ENCODE results near the gene SYCP2. TPM values are rescaled to one million over a fixed set of nuclear protein-coding genes. Genes with fewer than 3 reads are reported as not detected.

SYCP2 gene
- total RNA-seq, 4 donors from 2014 or later = 1.9 to 8.5 (median 5.9) TPM

DNA sequence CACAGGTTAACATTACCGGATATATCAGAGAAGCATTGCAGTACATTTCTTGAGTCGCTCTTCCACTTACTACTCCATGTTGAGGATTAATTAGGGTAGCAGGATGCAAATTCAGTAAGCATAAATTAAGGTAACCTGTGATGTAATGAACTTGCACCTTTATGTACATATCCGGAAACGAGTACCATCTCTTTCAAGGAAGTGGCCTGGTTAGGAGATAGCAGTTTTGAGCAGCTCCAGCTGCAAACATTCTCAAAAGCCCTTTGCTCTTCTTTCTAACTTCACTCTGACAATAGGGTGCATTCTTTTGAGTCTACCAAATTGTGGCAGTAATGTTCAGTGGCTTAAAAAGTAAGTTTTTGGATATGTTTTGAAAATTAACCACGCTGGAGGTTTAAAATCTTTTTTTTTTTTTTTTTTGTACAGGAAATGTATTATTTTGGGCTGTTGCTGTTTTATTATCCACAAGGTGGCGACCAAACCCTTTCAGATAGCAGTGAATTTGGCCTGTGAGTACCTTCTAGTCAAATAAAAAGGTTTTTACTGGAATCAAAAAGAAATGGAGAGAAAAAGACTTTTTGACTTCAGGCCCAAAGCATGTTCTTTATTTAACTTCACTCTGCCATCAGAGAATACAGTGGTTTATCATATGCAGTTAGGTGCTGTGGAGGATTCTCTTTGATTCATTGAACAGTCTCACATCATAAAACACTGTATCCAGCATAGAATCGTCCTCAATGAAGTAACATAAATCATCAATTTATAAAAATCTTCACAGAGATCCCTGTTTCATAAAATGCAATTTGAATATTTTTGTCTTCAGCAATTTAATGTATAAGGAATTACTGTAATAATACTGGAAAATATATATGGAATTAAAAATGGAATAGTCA is 15.6 kb upstream of the SYCP2 start:
- H3K27me3 ChIP-seq = no peaks in the 10 kb centered on the region
- 45 to 51% methylated on average over 7 of the region's 7 CpGs for WGBS, 2 donors
- no peaks in the 10 kb centered on the region for H3K9me3 ChIP-seq
- DNase-seq = peak; percentile 6 to 8
- H3K36me3 ChIP-seq = peaks cover 8 to 9% of the 10 kb centered on the region in 2 donors
- H3K27ac ChIP-seq = no peak overlapping the region
- no peak overlapping the region for H3K4me3 ChIP-seq (replicated peaks in 1 of 3)
- H3K4me1 ChIP-seq = no peaks in the 10 kb centered on the region
- intact Hi-C loops (cut with DNase I) = no loop called here
- TF ChIP-seq, protein P1, sequence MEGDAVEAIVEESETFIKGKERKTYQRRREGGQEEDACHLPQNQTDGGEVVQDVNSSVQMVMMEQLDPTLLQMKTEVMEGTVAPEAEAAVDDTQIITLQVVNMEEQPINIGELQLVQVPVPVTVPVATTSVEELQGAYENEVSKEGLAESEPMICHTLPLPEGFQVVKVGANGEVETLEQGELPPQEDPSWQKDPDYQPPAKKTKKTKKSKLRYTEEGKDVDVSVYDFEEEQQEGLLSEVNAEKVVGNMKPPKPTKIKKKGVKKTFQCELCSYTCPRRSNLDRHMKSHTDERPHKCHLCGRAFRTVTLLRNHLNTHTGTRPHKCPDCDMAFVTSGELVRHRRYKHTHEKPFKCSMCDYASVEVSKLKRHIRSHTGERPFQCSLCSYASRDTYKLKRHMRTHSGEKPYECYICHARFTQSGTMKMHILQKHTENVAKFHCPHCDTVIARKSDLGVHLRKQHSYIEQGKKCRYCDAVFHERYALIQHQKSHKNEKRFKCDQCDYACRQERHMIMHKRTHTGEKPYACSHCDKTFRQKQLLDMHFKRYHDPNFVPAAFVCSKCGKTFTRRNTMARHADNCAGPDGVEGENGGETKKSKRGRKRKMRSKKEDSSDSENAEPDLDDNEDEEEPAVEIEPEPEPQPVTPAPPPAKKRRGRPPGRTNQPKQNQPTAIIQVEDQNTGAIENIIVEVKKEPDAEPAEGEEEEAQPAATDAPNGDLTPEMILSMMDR (IDR thresholded peaks at IDR 0.05) = peak in 5 of 6 experiments; percentile 11 to 69 (median 44)
- no peak for TF ChIP-seq POLR2A (IDR thresholded peaks at IDR 0.05)

DNA sequence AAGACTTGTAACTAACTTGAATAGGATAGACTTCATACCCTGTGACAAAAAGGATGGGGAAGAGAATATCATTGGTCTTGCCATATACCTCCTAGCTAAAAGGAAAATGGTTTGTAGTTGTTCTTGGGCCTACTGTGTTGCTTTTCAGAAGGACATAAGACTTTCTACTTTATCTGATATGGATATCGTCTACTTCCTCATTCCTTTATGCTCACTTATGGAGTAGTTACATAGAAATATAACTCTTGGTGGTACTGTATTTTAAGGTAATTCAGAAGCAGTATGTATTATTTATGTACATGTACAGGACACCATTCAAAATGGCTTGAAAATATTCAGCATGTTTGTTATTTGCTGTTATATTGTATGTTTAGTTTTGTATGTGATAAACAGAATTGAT is 14.8 kb upstream of the SYCP2 start:
- Histone ChIP-seq H3K27ac (no peak overlapping the region), H3K4me1 (no peaks in the 10 kb centered on the region), H3K27me3 (no peaks in the 10 kb centered on the region), H3K4me3 (replicated peaks in 1 of 3) (no peak overlapping the region), H3K36me3 (peaks cover 13 to 15% of the 10 kb centered on the region in 2 donors), H3K9me3 (no peaks in the 10 kb centered on the region)
- WGBS, 2 donors = 75 to 81% methylated on average over 1 of the region's 1 CpG
- no peak for TF ChIP-seq POLR2A (IDR thresholded peaks at IDR 0.05)
- TF ChIP-seq, protein P1 (IDR thresholded peaks at IDR 0.05) = no peak
- DNase-seq = no peak
- intact Hi-C loops (cut with DNase I) = no loop called here

DNA sequence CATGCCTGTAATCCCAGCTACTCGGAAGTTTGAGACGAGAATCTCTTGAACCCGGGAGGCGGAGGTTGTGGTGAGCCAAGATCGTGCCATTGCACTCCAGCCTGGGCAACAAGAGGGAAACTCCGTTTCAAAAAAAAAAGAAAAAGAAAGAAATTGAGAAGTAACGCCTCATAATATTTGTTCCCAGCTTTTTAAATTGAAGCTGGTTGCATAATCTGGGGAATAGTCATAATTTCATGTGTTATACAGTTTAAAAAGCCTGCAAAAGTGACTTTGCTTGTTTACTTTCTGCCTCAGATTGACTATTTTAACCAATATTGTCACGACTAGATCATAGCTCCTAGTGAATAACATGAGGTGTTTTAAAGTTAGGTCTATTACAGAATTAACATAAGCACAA is 13.9 kb upstream of the SYCP2 start:
- H3K36me3 ChIP-seq = peaks cover 15 to 18% of the 10 kb centered on the region in 2 donors
- intact Hi-C loops (cut with DNase I) = no loop called here
- no peak for TF ChIP-seq POLR2A (IDR thresholded peaks at IDR 0.05)
- no peak overlapping the region for H3K4me3 ChIP-seq (replicated peaks in 1 of 3)
- no peak for DNase-seq
- H3K27me3 ChIP-seq = no peaks in the 10 kb centered on the region
- H3K9me3 ChIP-seq = no peaks in the 10 kb centered on the region
- no peak overlapping the region for H3K27ac ChIP-seq
- 86 to 96% methylated on average over 8 of the region's 8 CpGs for WGBS, 2 donors
- no peaks in the 10 kb centered on the region for H3K4me1 ChIP-seq

DNA sequence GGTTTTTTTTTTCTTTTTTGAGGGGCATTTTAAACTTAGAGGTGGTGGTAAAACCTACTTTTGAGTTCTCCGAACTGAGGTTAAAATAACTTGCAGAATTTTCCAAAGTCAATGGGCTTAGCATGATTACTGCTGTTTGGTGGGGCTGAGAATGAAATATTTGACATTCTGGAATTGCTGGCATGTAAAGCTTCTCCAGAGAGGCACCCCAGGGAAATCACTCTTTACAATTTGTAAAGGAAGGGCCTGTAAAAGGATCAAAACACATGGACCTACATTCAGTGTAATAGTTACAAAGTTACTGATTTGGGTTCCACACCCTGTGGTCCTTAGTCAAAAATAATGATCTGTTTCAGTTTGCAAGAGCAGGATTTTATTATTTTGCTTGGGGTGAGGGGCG is 12.3 kb upstream of the SYCP2 start:
- Histone ChIP-seq H3K4me1 (peaks cover 4 to 8% of the 10 kb centered on the region in 2 donors), H3K4me3 (replicated peaks in 1 of 3) (no peak overlapping the region), H3K27ac (no peak overlapping the region), H3K9me3 (no peaks in the 10 kb centered on the region), H3K27me3 (no peaks in the 10 kb centered on the region), H3K36me3 (peaks cover 15 to 18% of the 10 kb centered on the region in 2 donors)
- 84 to 93% methylated on average over 2 of the region's 2 CpGs for WGBS, 2 donors
- TF ChIP-seq, protein P1 (IDR thresholded peaks at IDR 0.05) = no peak
- TF ChIP-seq POLR2A (IDR thresholded peaks at IDR 0.05) = no peak
- DNase-seq = no peak
- intact Hi-C loops (cut with DNase I) = no loop called here

DNA sequence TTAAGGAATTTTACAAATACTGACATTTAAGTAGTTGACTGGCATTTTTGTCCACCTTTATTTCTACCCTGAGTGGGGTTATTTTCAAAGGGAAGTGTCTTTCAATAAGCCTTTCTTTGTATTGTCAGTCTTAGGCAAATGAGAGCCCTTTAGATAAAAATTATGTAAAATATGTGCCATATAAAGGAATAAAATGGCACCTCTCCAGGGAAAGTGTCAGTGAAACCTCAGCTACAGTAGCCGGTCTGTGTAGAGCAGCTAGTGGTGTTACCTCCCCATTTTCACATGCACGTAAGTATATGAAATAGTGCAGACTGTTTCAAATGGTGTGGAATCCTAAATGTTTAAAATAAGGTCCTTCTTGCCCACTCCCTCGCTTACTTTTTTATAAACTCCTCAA is 11.7 kb upstream of the SYCP2 start:
- Histone ChIP-seq H3K9me3 (no peaks in the 10 kb centered on the region), H3K27ac (no peak overlapping the region), H3K36me3 (peaks cover 15 to 18% of the 10 kb centered on the region in 2 donors), H3K27me3 (no peaks in the 10 kb centered on the region), H3K4me3 (replicated peaks in 1 of 3) (no peak overlapping the region), H3K4me1 (peaks cover 4 to 8% of the 10 kb centered on the region in 2 donors)
- intact Hi-C loops (cut with DNase I) = no loop called here
- TF ChIP-seq POLR2A (IDR thresholded peaks at IDR 0.05) = no peak
- TF ChIP-seq, protein P1 (IDR thresholded peaks at IDR 0.05) = no peak
- 82 to 86% methylated on average over 3 of the region's 3 CpGs for WGBS, 2 donors
- DNase-seq = no peak
